Panc1 (cell line): ENCODE data around the gene RAB1B. TPM values are rescaled to one million over a fixed set of nuclear protein-coding genes. Genes with fewer than 3 reads are reported as not detected.

Source experiments
- ATAC-seq: fragments of 200-7000 bp; cut with Tn5 transposase; 2 replicates; pipeline ENCODE4 v1.9.1; 2020; ENCODE audit warnings: mild to moderate bottlenecking, moderate library complexity
- BruUV-seq: library from RNA; stranded (reverse); fragments of 400-500 nt; replicated peaks from 2 replicates; lab custom pipeline; 2021; lab: Mats Ljungman, UMichigan
- CTCF ChIA-PET: fragments of 300-600 bp; sonication (Branson Sonifier 250); formaldehyde crosslinking; loops from one replicate; lab custom pipeline; 2022; ENCODE audit warnings: antibody characterized with exemption; lab: Charles Lee
- POLR2A ChIA-PET: fragments of 300-600 bp; sonication (Branson Sonifier 250); formaldehyde crosslinking; loops from one replicate; lab custom pipeline; 2022; ENCODE audit warnings: antibody characterized with exemption; lab: Charles Lee
- DNase-seq: peaks from one replicate; pipeline ENCODE4 v3.0.0-alpha.2; 2010; ENCODE audit warnings: low read depth, low spot score
- H3K27ac ChIP-seq: 2 replicates; pipeline ENCODE4 v1.5.1; 2011; ENCODE audit warnings: mild to moderate bottlenecking, low read length, inconsistent platforms
- H3K27me3 ChIP-seq: fragments of 200-500 bp; sonication (Bioruptor generic); 2 replicates; pipeline ENCODE4 v1.6.0; 2014; ENCODE audit warnings: low read length, inconsistent platforms; ENCODE audit not compliant: control insufficient read depth, insufficient read depth
- H3K36me3 ChIP-seq: fragments of 200-500 bp; sonication (Bioruptor generic); 2 replicates; pipeline ENCODE4 v1.5.1; 2014; ENCODE audit warnings: inconsistent platforms, mild to moderate bottlenecking, low read length, moderate library complexity; ENCODE audit not compliant: control insufficient read depth, insufficient read depth
- H3K4me1 ChIP-seq: 2 replicates; pipeline ENCODE4 v1.5.1; 2011; ENCODE audit warnings: inconsistent platforms, mild to moderate bottlenecking, low read length, moderate library complexity; ENCODE audit not compliant: control insufficient read depth, insufficient read depth
- H3K4me3 ChIP-seq, 2 experiments: 2 replicates each; pipeline ENCODE4 v1.5.1; 2011 to 2012; ENCODE audit warnings: low read depth in 2 of 2, low read length in 2 of 2, mild to moderate bottlenecking in 2 of 2, inconsistent platforms in 1 of 2, moderate library complexity in 1 of 2
- H3K9me3 ChIP-seq: fragments of 200-500 bp; sonication (Bioruptor generic); 2 replicates; pipeline ENCODE4 v1.5.1; 2014; ENCODE audit warnings: low read depth, mild to moderate bottlenecking, inconsistent platforms, low read length, moderate library complexity; ENCODE audit not compliant: control insufficient read depth, insufficient read depth
- CTCF ChIP-seq: fragments of 450-650 bp; IDR thresholded peaks from 2 replicates; pipeline ENCODE4 v1.5.1; 2017; ENCODE audit warnings: mild to moderate bottlenecking
- POLR2AphosphoS5 ChIP-seq: IDR thresholded peaks from 2 replicates; pipeline ENCODE4 v1.6.1; 2012; ENCODE audit warnings: mild to moderate bottlenecking, low read depth, low read length, moderate library complexity
- REST ChIP-seq, 2 experiments: IDR thresholded peaks; 2 replicates each; pipeline ENCODE4 v1.6.1; 2011 to 2012; ENCODE audit warnings: low read depth in 2 of 2, control low read depth in 1 of 2, low read length in 1 of 2, mild to moderate bottlenecking in 1 of 2, moderate library complexity in 1 of 2; ENCODE audit not compliant: insufficient read depth in 1 of 2
- SIN3A ChIP-seq: IDR thresholded peaks from 2 replicates; pipeline ENCODE4 v1.6.1; 2012; ENCODE audit warnings: low read depth, mild to moderate bottlenecking, low read length, moderate library complexity, borderline replicate concordance; ENCODE audit not compliant: insufficient read depth
- TCF7L2 ChIP-seq: IDR thresholded peaks from 2 replicates; pipeline ENCODE4 v1.6.1; 2011; ENCODE audit warnings: mild to moderate bottlenecking, low read depth, low read length, inconsistent platforms
- in situ Hi-C: cut with HindIII; loops from 2 replicates; pipeline ENCODE4 v1.10.0; 2016; ENCODE audit warnings: low sequenced_read_pairs, low pct_unique_long_range_greater_than_20kb
- intact Hi-C: fragments of 100-400 bp; cut with micrococcal nuclease; formaldehyde crosslinking; loops from one replicate; pipeline ENCODE4 v1.10.0; 2022; ENCODE audit not compliant: unreplicated experiment
- total RNA-seq: library from RNA; stranded (reverse); gene quantifications from one replicate; pipeline ENCODE4 v1.2.1, GENCODE V29; 2021; ENCODE audit not compliant: unreplicated experiment

Gene RAB1B
- total RNA-seq, 1 experiment from 2014 or later: 256 TPM

GRCh38 chr11:66272596-66272995 lies 4.2 kb downstream of the RAB1B start:
- no peak for TF ChIP-seq REST (IDR thresholded peaks at IDR 0.05; ENCODE audit: insufficient read depth in 1 of 2, low read depth in 2 of 2, low read length in 1 of 2)
- no peak for TF ChIP-seq CTCF
- TF ChIP-seq SIN3A: no peak
- TF ChIP-seq TCF7L2: no peak
- no peak for TF ChIP-seq POLR2AphosphoS5
- no TSS peak for BruUV-seq
- DNase-seq: no peak
- no peaks in the 10 kb centered on the region for H3K9me3 ChIP-seq
- intact Hi-C loops (no loop called here), in situ Hi-C loops (no loop called here)
- ATAC-seq: no peak
- H3K27ac ChIP-seq: no peak overlapping the region
- peaks cover 11% of the 10 kb centered on the region; the same call in 1 of the 2 replicates for H3K36me3 ChIP-seq
- CTCF ChIA-PET: no interaction called here
- H3K4me1 ChIP-seq: peaks cover 6% of the 10 kb centered on the region
- H3K27me3 ChIP-seq: no peaks in the 10 kb centered on the region
- no peak overlapping the region for H3K4me3 ChIP-seq
- POLR2A ChIA-PET: no interaction called here

- Histone ChIP-seq H3K36me3 (peaks cover 11% of the 10 kb centered on the region; the same call in 1 of the 2 replicates), H3K27ac (no peak overlapping the region), H3K9me3 (no peaks in the 10 kb centered on the region), H3K27me3 (no peaks in the 10 kb centered on the region), H3K4me3 (no peak overlapping the region), H3K4me1 (peaks cover 7% of the 10 kb centered on the region)
- intact Hi-C loops (no loop called here), in situ Hi-C loops (no loop called here)
- TF ChIP-seq SIN3A (no peak), TCF7L2 (no peak), REST (IDR thresholded peaks at IDR 0.05; ENCODE audit: insufficient read depth in 1 of 2, low read depth in 2 of 2, low read length in 1 of 2) (no peak), POLR2AphosphoS5 (no peak), CTCF (no peak)
- CTCF ChIA-PET: no interaction called here
- DNase-seq (no peak), ATAC-seq (no peak)
- POLR2A ChIA-PET: no interaction called here
- BruUV-seq: no TSS peak
Observed at GRCh38 chr11:66274219-66274618, 5.8 kb downstream of the RAB1B start.
